Fibroblast of pulmonary artery (primary cell): Measurements from ENCODE around the gene CST9L.
"Not testable (repeated sequence)": the region's sequence is repeated elsewhere in the genome, so short reads cannot be mapped to it uniquely, and the experiment has no call there.

Source experiments
- DNase-seq: peaks from one replicate; pipeline ENCODE4 v3.0.0-alpha.2; 2010; ENCODE audit warnings: low read depth
- H3K4me3 ChIP-seq: replicated peaks from 2 replicates; pipeline ENCODE4 v1.5.1; 2011; ENCODE audit warnings: low read depth, mild to moderate bottlenecking, control low read depth, low read length, moderate library complexity
- CTCF ChIP-seq: IDR thresholded peaks from 2 replicates; pipeline ENCODE4 v1.5.1; 2011; ENCODE audit warnings: mild to moderate bottlenecking, control low read depth, low read length, inconsistent platforms; ENCODE audit errors: missing control alignments

Gene CST9L

GRCh38 chr20:23582293-23582692 lies 14.0 kb upstream of the CST9L start:
- H3K4me3 ChIP-seq: no peak overlapping the region
- no peak for TF ChIP-seq CTCF
- DNase-seq: no peak

- H3K4me3 ChIP-seq, DNase-seq: not testable (repeated sequence)
These were observed 13.5 kb upstream of the CST9L start for GRCh38 chr20:23581833-23582232.

- no peak for DNase-seq
- H3K4me3 ChIP-seq: no peak overlapping the region
- TF ChIP-seq CTCF: no peak
These were observed 6.7 kb upstream of the CST9L start for GRCh38 chr20:23574977-23575376.

GRCh38 chr20:23570178-23570760 lies 2.0 kb upstream of the CST9L start:
- DNase-seq: no peak
- H3K4me3 ChIP-seq: no peak overlapping the region
- no peak for TF ChIP-seq CTCF

- DNase-seq: no peak
- TF ChIP-seq CTCF: no peak
- no peak overlapping the region for H3K4me3 ChIP-seq
These were observed 1.3 kb upstream of the CST9L start for GRCh38 chr20:23569570-23569969.

GRCh38 chr20:23568971-23569330 lies 667 bp upstream of the CST9L start:
- H3K4me3 ChIP-seq: no peak overlapping the region
- TF ChIP-seq CTCF: no peak
- DNase-seq: no peak

- H3K4me3 ChIP-seq: no peak overlapping the region
- DNase-seq: no peak
- no peak for TF ChIP-seq CTCF
These were observed 1.9 kb downstream of the CST9L start for GRCh38 chr20:23566199-23566932.
